ENCODE data around the gene NOTO.

The NOTO gene

GRCh38 chr2:73253901-73254300 is 51.5 kb downstream of the NOTO start:
- H3K4me3 ChIP-seq (ENCODE audit: low read depth, low read length), result no peak overlapping the region
- no peak for DNase-seq (ENCODE audit: low read depth)
- no peak for TF ChIP-seq CTCF (IDR thresholded peaks at IDR 0.05; ENCODE audit: control insufficient read depth, extremely low read depth, insufficient read depth)

DNA sequence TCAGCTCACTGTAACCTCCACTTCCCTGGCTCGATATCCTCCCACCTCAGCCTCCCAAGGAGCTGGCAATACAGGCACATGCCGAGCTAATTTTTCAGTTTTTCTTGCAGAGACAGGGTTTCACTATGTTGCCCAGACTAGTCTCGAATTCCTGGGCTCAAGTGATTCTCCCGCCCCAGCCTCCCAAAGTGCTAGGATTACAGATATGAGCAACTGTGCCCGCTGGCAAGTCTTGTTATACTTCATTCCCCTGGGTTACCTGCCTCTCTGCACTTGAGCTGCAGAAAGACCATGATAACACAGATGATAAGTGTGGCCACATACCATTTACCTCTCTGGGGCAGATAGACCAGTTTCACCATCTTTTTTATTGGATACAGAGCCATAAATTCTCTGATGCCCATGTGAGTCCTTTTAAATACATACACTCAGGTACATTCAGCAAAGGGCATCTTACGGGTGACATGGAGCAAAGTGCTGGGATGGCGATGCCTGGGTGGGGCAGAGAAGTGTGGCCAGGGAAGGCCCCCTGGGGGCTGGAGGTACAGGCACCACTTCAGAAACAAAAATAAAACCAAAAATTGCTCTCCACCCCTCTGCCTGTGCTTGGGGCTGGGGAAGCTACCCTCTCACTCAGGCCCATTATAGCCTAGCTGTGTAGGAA is 52.1 kb downstream of the NOTO start:
- no peak overlapping the region for H3K4me3 ChIP-seq (ENCODE audit: low read depth, low read length)
- no peak for DNase-seq (ENCODE audit: low read depth)
- no peak for TF ChIP-seq CTCF (IDR thresholded peaks at IDR 0.05; ENCODE audit: control insufficient read depth, extremely low read depth, insufficient read depth)

DNA sequence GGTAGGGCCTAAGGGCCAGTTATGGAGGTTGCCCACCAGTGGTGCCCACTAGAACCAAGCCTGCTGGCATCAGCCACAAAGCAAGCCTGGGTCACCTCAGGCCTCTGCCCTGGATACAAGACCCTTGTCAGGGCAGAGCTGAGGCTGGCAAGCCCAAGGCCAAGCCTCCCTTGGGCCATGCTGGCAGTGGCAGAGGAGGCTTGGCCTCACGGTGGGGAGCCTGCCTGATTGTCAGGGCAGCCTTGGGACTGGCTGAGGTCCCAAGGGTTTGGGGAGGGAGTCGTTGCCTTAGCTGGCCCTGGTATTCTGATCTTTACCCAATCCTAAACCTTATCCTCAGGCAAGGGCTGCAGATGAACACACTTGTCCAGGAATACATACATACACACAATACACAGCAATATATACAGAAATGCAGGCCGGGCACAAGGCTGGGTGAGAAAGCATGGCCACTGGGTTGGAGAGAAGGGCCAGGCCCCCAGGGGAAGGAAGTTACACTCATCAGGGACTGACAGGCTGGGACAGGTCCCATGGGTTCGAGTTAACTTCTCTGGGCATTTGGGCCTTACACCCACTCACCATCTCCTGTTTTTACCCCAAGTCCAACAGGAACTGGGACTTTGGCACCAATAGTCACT is 52.8 kb downstream of the NOTO start:
- no peak for TF ChIP-seq CTCF (IDR thresholded peaks at IDR 0.05; ENCODE audit: control insufficient read depth, extremely low read depth, insufficient read depth)
- no peak overlapping the region for H3K4me3 ChIP-seq (ENCODE audit: low read depth, low read length)
- DNase-seq (ENCODE audit: low read depth), result no peak

GRCh38 chr2:73255907-73256617 is 53.7 kb downstream of the NOTO start:
- no peak for DNase-seq (ENCODE audit: low read depth)
- no peak for TF ChIP-seq CTCF (IDR thresholded peaks at IDR 0.05; ENCODE audit: control insufficient read depth, extremely low read depth, insufficient read depth)
- no peak overlapping the region for H3K4me3 ChIP-seq (ENCODE audit: low read depth, low read length)

DNA sequence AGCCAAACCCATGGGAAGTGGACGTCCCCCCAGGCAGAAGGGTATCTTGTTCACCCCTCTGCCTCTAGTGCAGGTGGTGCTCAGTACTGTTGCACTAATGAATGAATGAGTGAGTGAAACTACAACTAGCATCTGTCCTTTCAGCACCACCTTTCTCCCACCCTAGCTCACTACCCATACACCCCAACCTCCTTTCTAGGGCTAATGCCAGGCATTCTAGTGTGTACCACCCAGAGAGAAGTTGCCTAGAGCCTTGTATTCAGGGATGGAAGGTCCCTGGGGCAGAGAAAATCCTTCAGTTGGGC is 54.2 kb downstream of the NOTO start:
- H3K4me3 ChIP-seq (ENCODE audit: low read depth, low read length), result no peak overlapping the region
- DNase-seq (ENCODE audit: low read depth), result no peak
- no peak for TF ChIP-seq CTCF (IDR thresholded peaks at IDR 0.05; ENCODE audit: control insufficient read depth, extremely low read depth, insufficient read depth)

DNA sequence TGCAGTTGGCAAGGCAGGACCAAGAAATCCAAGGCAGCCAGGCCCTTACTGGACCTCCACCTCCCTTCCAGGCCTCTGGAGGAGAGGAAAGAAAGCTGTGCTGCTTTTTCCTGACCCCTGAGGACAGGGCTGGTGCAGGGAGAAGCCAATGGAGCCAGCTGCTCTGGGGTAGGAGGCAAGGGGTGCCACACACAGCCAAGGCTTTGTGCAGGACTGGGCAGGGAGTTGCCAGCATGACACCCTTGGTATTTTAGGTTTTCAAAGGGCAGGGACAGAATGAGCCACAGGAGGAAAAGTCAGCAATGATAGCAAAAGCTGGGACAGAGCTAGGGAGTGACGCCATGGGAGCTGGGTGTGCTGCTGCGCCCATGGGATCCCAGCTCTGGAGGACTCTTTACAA is 54.6 kb downstream of the NOTO start:
- H3K4me3 ChIP-seq (ENCODE audit: low read depth, low read length), result no peak overlapping the region
- TF ChIP-seq CTCF (IDR thresholded peaks at IDR 0.05; ENCODE audit: control insufficient read depth, extremely low read depth, insufficient read depth), result no peak
- no peak for DNase-seq (ENCODE audit: low read depth)

All from LNCaP clone FGC (cell line).